Endothelial cell (in vitro differentiated cells): ENCODE measurements around the gene ATP5F1D. TPM values are rescaled to one million over a fixed set of nuclear protein-coding genes. Genes with fewer than 3 reads are reported as not detected.
A peak's percentile ranks its signal among the peaks of the same experiment; 100 is the strongest.

ENCODE experiments used
- DNase-seq: peaks from one replicate; pipeline ENCODE4 v3.0.0; 2021; ENCODE audit warnings: low spot score
- H3K27ac Mint-ChIP-seq: one replicate; pipeline ENCODE4 v1.8.0; 2021; ENCODE audit warnings: mixed read lengths, inconsistent platforms; ENCODE audit not compliant: unreplicated experiment
- H3K27me3 Mint-ChIP-seq: one replicate; pipeline ENCODE4 v1.8.0; 2021; ENCODE audit warnings: mild to moderate bottlenecking, moderate library complexity, mixed read lengths, inconsistent platforms; ENCODE audit not compliant: unreplicated experiment
- H3K36me3 Mint-ChIP-seq: one replicate; pipeline ENCODE4 v1.8.0; 2021; ENCODE audit warnings: mild to moderate bottlenecking, low read depth, mixed read lengths, inconsistent platforms; ENCODE audit not compliant: unreplicated experiment
- H3K4me1 Mint-ChIP-seq: one replicate; pipeline ENCODE4 v1.8.0; 2021; ENCODE audit warnings: mild to moderate bottlenecking, mixed read lengths, inconsistent platforms; ENCODE audit not compliant: unreplicated experiment
- H3K4me3 Mint-ChIP-seq: one replicate; pipeline ENCODE4 v1.8.0; 2021; ENCODE audit warnings: mild to moderate bottlenecking, mixed read lengths, inconsistent platforms; ENCODE audit not compliant: unreplicated experiment
- H3K9me3 Mint-ChIP-seq: one replicate; pipeline ENCODE4 v1.8.0; 2021; ENCODE audit warnings: mixed read lengths, inconsistent platforms; ENCODE audit not compliant: unreplicated experiment
- total RNA-seq: library from RNA; stranded (reverse); fragmentation: NEBNext Ultra II Directional; extraction: Animal tissue kit (Norgen Biotek cat#: 25700); gene quantifications from one replicate; pipeline ENCODE4 v1.2.1, GENCODE V29; 2021; ENCODE audit not compliant: unreplicated experiment
- TF ChIP-seq, protein P1 (sequence below): fragments of 200-600 bp; sonication (generic); IDR thresholded peaks from one replicate; pipeline ENCODE4 v1.5.0; 2021; ENCODE audit warnings: antibody characterized with exemption; ENCODE audit not compliant: unreplicated experiment

ATP5F1D gene
- total RNA-seq, 1 donor from 2014 or later = 175 TPM

DNA sequence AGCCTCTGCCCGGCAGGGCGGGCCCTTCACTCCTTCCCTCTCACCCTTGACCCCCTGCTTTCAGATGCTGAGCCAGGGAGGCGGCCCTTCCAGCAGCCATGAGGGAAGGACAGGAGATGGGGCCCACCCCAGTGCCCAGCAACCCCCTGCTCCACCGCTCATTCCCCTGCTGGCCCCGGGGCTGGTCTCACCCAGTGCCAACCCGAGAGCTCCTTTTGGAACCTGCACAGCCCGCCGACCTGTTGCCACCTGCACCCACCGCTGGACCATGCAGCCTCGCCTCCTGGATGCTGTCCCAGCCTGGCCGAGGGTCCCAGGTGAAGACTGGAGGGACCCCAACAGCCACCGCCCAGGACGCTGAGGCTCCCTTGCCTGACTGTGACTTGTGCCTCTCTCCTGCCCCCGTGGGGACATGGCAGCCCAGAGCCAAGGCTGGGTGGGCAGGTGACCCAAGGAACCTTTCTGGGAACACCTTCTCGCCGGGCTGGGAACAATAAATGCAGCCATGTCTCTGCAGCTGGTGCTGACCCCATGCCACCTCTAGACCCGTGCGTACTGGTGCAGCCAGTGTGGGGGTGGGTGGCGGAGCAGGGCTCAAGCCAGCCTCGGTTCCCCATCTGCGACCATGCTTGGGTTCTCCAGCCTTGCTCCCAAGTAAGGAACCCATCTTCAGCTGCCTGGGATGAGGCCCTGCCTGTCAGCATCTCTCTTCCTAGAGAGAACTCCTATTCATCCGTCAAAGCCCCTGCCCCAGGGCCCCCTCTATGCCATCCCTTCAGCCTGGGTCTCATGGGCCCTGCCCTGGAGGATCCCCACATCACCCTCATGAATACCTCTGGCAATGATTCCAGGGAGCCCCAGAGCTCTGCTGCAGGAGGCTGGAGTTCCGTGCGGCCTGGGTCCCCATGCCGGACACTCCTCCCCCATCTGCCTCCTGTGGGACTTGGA, 37.4 kb downstream of the ATP5F1D start:
- Mint-ChIP-seq H3K4me3 (no peak overlapping the region), H3K27ac (no peak overlapping the region), H3K27me3 (peaks cover 7% of the 10 kb centered on the region), H3K36me3 (peaks cover 1% of the 10 kb centered on the region), H3K9me3 (no peaks in the 10 kb centered on the region), H3K4me1 (peaks cover 4% of the 10 kb centered on the region)
- TF ChIP-seq, protein P1, sequence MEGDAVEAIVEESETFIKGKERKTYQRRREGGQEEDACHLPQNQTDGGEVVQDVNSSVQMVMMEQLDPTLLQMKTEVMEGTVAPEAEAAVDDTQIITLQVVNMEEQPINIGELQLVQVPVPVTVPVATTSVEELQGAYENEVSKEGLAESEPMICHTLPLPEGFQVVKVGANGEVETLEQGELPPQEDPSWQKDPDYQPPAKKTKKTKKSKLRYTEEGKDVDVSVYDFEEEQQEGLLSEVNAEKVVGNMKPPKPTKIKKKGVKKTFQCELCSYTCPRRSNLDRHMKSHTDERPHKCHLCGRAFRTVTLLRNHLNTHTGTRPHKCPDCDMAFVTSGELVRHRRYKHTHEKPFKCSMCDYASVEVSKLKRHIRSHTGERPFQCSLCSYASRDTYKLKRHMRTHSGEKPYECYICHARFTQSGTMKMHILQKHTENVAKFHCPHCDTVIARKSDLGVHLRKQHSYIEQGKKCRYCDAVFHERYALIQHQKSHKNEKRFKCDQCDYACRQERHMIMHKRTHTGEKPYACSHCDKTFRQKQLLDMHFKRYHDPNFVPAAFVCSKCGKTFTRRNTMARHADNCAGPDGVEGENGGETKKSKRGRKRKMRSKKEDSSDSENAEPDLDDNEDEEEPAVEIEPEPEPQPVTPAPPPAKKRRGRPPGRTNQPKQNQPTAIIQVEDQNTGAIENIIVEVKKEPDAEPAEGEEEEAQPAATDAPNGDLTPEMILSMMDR = no peak
- no peak for DNase-seq

DNA sequence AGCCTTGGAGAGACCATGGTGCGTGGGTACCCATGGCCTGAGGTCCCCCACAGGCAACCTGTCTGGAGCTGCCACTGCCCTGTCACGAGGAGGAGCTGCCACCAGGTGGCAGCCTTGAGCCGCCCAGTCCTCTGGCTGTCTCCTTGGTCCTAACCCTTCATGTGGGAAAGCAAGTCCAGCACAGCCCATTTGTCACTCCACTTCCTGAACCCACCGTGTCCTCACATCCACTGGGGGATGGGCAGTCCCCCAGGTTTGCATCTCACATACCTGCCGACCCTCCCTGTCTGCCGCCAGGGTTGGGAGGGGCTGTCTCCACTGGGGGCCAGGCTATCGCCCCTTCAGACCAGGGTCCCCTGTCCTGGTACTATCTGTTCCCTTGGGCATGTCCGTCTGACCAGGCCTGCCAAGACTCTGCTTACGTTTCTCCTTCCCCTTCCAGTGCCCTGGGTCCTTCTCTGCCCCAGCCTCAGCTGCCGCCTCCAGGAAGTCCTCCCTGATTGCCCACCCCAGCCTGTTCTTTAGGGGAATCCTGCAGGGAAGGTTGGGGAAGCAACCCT, 38.3 kb downstream of the ATP5F1D start:
- no peaks in the 10 kb centered on the region for H3K9me3 Mint-ChIP-seq
- no peak overlapping the region for H3K27ac Mint-ChIP-seq
- H3K27me3 Mint-ChIP-seq = peaks cover 14% of the 10 kb centered on the region
- peak; percentile 92 for DNase-seq
- H3K4me3 Mint-ChIP-seq = no peak overlapping the region
- peaks cover 2% of the 10 kb centered on the region for H3K4me1 Mint-ChIP-seq
- no peaks in the 10 kb centered on the region for H3K36me3 Mint-ChIP-seq
- TF ChIP-seq, protein P1 = peak; percentile 80

- Mint-ChIP-seq H3K27ac (no peak overlapping the region), H3K4me3 (peak overlapping the region; percentile 33)
Measured at GRCh38 chr19:1280636-1281568, 39.4 kb downstream of the ATP5F1D start.

DNA sequence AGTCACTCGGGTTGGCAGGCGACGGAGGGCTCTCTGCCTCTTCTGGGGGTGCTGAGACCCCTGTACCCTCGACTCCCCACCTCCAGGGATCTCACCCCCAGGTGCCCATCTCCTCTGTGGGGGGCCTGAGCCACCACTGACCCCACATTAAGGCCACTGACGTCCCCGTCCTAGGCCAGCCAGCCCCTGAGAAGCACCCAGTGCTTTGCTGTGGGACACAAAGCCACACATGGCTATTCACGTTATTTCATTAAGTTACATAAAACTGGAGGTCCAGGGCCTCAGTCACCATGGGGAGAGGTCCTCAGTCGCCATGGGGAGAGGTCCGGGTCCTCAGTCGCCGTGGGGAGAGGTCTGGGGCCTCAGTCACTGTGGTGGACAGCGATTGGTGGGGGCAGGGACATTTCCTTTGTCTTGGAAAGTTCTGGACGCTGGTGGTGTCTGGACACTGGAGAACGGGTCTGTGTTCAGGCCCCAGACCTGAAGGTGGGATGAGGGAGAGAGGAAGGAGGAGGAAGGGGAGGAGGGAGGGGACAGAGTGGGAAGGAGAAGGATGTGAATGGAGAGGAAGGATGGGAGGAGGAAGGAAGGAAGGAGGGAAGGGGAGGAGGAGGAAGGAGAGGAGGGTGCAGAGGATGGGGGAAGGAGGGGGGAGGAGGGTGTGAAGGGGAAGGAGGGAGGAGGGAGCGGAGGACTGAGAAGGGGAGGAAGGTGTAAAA, 40.2 kb downstream of the ATP5F1D start:
- TF ChIP-seq, protein P1 = no peak
- H3K27ac Mint-ChIP-seq = no peak overlapping the region
- H3K4me1 Mint-ChIP-seq = peaks cover 2% of the 10 kb centered on the region
- no peak overlapping the region for H3K4me3 Mint-ChIP-seq
- DNase-seq = no peak
- H3K27me3 Mint-ChIP-seq = peaks cover 17% of the 10 kb centered on the region
- no peaks in the 10 kb centered on the region for H3K36me3 Mint-ChIP-seq
- H3K9me3 Mint-ChIP-seq = no peaks in the 10 kb centered on the region

More at GRCh38 chr19:1280636-1281568, 39.4 kb downstream of the ATP5F1D start:
- Mint-ChIP-seq H3K4me1 (peaks cover 2% of the 10 kb centered on the region), H3K27me3 (peaks cover 17% of the 10 kb centered on the region), H3K36me3 (no peaks in the 10 kb centered on the region), H3K9me3 (no peaks in the 10 kb centered on the region)
- DNase-seq = no peak
- TF ChIP-seq, protein P1 = no peak
